GM21619 (cell line): ENCODE measurements around the gene EVA1B.

Source experiments
- ATAC-seq: cut with Tn5 transposase; IDR thresholded peaks from one replicate; pipeline ENCODE4 v1.9.1; 2021; ENCODE audit not compliant: unreplicated experiment

The EVA1B gene

DNA sequence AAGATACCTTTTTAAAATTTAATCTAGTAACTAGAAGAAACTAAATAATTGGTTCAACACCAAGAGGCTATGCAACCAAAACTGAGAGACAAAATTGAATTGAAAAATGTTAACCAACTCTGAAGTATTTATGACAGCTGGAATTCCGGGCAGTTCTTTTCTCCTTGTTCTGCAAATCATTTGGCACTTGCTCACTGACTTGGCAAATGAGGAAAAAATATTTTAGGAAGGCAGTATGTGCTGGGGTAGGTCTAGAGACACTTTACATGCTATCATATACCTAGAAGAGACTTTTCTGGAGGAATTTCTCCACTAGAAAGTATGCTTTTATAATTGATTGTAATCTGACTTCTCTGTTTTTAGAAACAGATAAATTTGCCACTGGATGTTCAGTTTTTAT lies 39.4 kb downstream of the EVA1B start:
- ATAC-seq, result no peak

DNA sequence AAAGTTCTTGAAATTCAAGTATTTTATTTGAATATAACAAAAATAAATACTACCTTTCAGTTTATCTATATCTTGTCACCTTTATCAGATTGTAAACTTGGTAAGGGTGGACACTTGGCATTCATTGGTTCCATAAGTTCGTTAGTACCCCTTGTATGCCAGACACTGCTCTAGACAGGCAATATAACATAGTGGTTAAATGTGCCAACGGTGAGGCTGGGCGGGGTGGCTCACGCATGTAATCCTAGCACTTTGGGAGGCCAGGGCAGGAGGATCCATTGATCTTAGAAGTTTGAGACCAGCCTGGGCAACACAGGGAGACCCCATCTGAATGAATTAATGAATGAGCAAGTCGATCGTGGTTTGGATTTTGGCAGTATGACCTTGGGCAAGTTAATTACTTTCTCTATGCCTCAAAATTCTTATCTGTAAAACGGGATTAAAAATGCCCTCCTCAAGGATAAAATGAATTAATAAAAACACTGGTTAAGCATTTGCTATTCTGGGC lies 43.6 kb downstream of the EVA1B start:
- no peak for ATAC-seq

DNA sequence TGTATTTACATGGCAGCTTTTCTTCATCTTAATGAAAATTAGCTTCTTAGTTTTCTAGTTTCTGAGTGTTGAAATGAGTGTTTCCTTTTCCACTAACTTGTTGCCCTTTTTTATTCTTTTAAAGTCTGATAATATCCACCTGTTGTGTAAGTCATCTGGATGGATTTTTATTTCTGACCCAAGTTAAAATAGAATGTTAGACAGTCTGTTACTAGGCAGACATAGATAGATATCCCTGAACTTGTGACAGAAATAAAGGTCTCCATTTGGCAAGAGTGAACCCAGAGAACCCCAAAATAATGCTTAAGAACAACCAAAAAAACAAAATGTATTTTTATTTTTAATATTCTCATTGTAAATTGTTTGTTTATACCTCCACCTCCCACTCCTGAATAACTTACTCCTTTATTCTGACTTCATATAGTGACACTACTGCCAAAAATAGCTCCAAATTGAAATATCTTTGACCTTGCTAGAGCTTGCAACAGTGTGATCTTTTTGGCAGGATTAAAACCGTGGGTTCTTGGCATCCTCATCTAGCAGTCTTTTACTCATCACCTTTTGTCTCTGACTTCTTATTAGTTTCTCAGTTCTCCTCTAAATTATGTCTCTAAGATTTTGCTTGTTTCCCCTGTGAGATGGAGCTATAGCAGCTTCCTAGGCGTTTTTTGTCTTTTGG lies 44.2 kb downstream of the EVA1B start:
- no peak for ATAC-seq

DNA sequence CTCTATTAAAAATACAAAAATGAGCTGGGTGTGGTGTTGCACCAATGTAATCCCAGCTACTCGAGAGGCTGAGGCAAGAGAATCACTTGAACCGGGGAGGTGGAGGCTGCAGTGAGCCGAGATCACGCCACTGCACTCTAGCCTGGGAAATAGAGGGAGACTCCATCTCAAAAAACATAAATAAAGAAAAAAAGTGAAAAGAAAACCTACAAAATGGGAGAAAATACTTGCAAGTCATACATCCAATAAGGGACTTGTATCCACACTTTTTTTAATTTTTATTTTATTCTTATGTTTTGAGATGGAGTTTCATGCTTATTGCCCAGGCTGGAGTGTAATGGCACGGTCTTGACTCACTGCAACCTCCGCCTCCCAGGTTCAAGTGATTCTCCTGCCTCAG lies 46.8 kb downstream of the EVA1B start:
- no peak for ATAC-seq

DNA sequence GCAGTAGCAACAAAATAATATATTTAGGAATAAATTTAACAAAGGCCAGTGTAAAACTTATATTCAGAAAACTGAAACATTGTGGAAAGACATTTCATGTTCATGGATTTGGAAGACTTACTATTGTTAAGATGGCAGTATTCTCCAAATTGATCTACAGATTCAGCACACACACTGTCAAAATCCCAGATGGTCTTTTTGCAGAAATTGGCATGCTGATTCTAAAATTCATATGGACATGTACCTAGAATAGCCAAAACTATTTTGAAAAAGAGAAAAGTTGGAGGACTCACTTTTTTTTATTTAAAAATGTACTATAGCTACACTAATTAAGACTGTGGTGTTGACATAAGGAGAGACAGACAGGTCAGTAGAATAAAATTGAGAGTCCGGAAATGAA lies 49.2 kb downstream of the EVA1B start:
- ATAC-seq, result no peak

DNA sequence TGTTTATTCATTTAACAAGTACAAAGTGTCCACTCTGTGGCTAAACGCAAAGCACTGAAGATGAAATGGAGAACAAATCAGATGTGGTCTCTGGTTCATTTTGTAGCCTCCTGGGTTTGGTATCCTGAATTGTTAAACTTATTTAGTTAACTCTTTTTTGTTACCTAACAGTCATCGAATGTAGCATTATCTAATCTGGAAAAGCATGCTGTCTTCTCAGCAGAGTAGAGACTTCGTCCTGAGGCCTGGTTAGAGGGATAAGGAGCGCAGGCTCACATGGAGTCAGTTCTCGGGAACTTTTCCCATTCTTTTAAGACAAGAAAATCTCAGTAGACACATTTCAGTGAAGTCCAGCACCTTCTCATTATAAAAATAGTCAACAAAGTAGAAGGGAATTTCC lies 50.4 kb downstream of the EVA1B start:
- no peak for ATAC-seq
